Nephron progenitor cell (in vitro differentiated cells): ENCODE data around the gene B4GALT2.

Experiments used
- DNase-seq: peaks from one replicate; pipeline ENCODE4 v3.0.0; 2021
- H3K27ac Mint-ChIP-seq: 2 replicates; pipeline ENCODE4 v1.8.0; 2021; ENCODE audit warnings: mild to moderate bottlenecking, moderate library complexity, mixed read lengths
- H3K27me3 Mint-ChIP-seq: 2 replicates; pipeline ENCODE4 v1.8.0; 2021; ENCODE audit warnings: mild to moderate bottlenecking, low read depth, mixed read lengths; ENCODE audit not compliant: poor library complexity
- H3K36me3 Mint-ChIP-seq: 2 replicates; pipeline ENCODE4 v1.8.0; 2021; ENCODE audit warnings: low read depth, mixed read lengths
- H3K4me1 Mint-ChIP-seq: 2 replicates; pipeline ENCODE4 v1.8.0; 2021; ENCODE audit warnings: mixed read lengths
- H3K4me3 Mint-ChIP-seq: 2 replicates; pipeline ENCODE4 v1.8.0; 2021; ENCODE audit warnings: mild to moderate bottlenecking, moderate library complexity, mixed read lengths
- H3K9me3 Mint-ChIP-seq: 2 replicates; pipeline ENCODE4 v1.8.0; 2021; ENCODE audit warnings: mild to moderate bottlenecking, moderate library complexity, mixed read lengths
- TF ChIP-seq, protein P1 (sequence below): fragments of 200-600 bp; sonication (generic); IDR thresholded peaks from 2 replicates; pipeline ENCODE4 v1.5.0; 2021; ENCODE audit warnings: antibody characterized with exemption

B4GALT2 gene

DNA sequence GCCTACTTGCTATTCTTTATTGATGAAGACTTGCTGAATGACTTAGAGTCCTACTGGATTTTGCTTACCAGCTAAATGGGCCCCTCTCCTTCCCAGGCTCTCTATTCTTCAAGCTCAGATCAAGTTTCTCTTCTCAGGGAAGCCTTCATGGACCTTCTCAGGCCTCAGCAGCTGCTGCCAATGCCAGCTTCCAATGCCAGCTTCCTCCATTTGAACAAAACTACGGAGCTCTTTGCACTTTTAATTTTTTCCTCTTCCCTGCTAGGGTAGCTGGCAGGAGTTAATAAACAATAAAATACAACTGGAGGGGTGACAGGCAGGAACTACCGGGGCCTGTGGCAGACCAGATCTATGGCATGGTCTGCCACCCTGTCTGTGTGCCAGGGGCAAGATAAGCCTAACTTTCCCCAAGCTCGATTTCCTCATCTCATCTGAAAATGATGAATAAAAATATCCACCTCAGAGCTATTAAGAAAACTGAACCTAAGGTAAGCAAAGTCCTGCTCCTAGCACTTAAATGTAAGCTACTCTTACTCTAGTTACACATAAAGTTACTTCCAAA lies 33.3 kb upstream of the B4GALT2 start:
- no peak for DNase-seq
- Mint-ChIP-seq H3K27ac (peak overlapping the region; percentile 100), H3K36me3 (peaks cover 8% of the 10 kb centered on the region), H3K4me1 (peaks cover 40% of the 10 kb centered on the region), H3K27me3 (peaks cover 12% of the 10 kb centered on the region), H3K9me3 (no peaks in the 10 kb centered on the region), H3K4me3 (peak overlapping the region; percentile 88)
- TF ChIP-seq, protein P1, sequence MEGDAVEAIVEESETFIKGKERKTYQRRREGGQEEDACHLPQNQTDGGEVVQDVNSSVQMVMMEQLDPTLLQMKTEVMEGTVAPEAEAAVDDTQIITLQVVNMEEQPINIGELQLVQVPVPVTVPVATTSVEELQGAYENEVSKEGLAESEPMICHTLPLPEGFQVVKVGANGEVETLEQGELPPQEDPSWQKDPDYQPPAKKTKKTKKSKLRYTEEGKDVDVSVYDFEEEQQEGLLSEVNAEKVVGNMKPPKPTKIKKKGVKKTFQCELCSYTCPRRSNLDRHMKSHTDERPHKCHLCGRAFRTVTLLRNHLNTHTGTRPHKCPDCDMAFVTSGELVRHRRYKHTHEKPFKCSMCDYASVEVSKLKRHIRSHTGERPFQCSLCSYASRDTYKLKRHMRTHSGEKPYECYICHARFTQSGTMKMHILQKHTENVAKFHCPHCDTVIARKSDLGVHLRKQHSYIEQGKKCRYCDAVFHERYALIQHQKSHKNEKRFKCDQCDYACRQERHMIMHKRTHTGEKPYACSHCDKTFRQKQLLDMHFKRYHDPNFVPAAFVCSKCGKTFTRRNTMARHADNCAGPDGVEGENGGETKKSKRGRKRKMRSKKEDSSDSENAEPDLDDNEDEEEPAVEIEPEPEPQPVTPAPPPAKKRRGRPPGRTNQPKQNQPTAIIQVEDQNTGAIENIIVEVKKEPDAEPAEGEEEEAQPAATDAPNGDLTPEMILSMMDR, result no peak

DNA sequence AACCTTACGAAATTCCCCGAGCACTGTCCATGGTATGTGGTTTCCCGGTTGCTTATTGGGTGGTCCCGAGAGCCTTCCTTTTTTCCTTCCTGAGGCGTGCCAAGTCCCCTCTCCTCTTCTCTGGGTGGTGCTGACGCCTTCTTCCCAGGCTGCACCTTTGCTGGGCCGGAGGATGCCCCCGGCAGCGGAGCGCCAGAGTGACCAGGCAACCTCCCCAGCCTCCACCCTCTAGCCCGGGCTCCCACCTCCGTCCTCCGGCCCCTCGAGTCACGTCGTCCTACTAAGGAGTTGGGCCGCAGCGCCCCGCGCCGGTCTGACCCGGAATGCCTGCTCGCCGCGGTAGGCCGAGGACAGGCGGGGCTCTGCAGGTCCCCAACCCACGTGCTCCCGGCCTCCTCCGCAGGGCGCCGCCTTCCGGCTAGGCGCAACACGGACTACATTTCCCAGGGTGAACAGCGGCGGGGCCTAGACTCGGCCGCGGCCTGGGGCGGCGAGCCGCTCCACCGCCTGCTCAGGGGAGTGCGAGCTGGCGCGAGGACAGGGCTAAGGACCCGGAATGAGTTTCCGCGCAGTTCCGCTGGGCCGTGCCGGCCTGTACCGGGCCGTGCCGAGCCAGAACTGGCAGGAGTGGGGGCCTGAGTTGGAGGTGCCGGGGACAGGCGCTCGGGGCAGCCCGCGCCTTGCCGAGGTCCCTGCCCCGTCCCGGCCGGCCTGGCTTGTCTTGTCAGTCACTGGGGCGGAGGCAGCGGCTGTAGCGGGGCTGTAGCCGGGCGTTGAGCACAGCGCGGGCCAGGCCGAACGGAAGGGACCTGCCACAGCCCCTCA lies 32.6 kb upstream of the B4GALT2 start, which contains the start of gene IPO13:
TSS of gene IPO13 (plus strand) at position 715 of the 825 bp plus-strand sequence. CDS start 651 bp downstream, outside the sequence.
- Mint-ChIP-seq H3K4me3 (peak within 1 kb of the TSS; percentile 88), H3K4me1 (peaks cover 47% of the 10 kb centered on the region), H3K27me3 (peaks cover 12% of the 10 kb centered on the region), H3K27ac (peak within 1 kb of the TSS; percentile 100), H3K36me3 (peaks cover 8% of the 10 kb centered on the region), H3K9me3 (no peaks in the 10 kb centered on the region)
- peak; percentile 95 for DNase-seq
- TF ChIP-seq, protein P1, result peak; percentile 52

DNA sequence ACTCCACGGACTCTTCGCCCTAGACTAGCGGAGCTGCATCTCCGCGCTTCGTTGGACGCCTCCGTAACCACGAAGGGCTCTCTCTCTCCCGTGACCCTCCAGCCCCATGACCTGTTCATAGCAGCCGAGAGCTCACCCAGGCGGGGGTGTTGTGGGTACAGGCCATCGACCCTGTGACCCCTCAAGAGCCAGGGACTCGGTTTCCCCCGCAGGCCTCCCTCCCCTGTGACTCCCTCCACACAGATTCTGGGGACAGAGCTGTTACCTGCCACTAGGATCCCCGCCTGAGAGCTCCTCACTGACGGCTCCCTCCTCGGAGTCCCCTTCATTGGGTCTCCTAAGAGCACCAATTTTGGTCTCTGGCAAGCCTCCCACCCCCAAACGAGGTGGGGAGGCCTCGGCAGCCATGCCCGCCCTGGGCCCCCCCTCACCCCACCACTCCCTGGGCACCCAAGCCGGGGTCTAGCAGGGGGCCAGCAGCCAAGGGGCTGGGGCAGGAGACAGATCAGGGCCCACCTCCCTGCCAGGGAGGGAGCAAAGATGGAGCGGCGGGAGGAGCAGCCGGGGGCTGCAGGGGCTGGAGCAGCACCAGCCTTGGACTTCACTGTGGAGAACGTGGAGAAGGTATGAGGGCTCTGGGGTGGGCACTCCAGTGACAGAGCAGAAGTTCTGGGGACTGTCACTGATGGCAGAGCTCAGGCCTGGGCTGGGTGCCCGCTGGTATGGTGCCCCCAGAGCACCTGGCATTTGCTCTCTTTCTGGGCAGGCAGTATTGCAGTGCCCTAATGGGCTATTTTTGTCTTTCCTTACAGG lies 31.7 kb upstream of the B4GALT2 start:
- peaks cover 7% of the 10 kb centered on the region for H3K27me3 Mint-ChIP-seq

DNA sequence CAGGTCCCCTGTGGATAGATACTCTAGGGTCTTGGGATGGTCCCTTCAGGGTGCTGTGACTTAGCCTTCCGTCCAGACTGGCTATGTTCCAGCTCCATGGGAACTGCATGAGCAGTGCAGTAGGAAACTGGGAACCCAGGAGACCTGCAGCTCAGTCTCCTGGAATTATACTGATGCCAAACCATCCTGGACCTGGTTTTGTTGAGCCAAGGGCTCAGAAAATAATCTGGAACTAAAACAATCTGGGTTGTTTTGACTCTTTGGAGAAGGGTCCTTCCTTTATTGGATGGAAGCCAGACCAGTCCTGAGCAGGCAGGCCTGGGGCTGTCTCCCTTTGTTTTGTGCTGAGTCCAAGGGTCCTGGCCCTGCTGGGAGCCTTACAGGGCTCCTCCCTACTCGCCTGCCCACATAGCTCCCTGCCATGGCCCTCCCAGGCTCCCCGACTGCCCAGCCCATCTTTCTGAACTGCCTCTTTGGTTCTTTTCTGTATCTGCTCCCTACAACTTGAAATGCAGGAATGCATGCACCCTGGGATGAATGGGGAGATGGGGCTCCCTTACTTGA lies 31.1 kb upstream of the B4GALT2 start:
- no peak for DNase-seq
- Mint-ChIP-seq H3K4me3 (peak overlapping the region; percentile 88), H3K36me3 (peaks cover 8% of the 10 kb centered on the region), H3K27ac (no peak overlapping the region), H3K27me3 (peaks cover 7% of the 10 kb centered on the region), H3K4me1 (peaks cover 55% of the 10 kb centered on the region), H3K9me3 (no peaks in the 10 kb centered on the region)
- TF ChIP-seq, protein P1, result no peak

More for the DNA sequence above, 31.7 kb upstream of the B4GALT2 start:
- no peak for DNase-seq
- peak overlapping the region; percentile 100 for H3K27ac Mint-ChIP-seq
- H3K9me3 Mint-ChIP-seq, result no peaks in the 10 kb centered on the region
- H3K4me1 Mint-ChIP-seq, result peaks cover 49% of the 10 kb centered on the region
- peak overlapping the region; percentile 88 for H3K4me3 Mint-ChIP-seq
- peaks cover 8% of the 10 kb centered on the region for H3K36me3 Mint-ChIP-seq
- TF ChIP-seq, protein P1, result no peak

DNA sequence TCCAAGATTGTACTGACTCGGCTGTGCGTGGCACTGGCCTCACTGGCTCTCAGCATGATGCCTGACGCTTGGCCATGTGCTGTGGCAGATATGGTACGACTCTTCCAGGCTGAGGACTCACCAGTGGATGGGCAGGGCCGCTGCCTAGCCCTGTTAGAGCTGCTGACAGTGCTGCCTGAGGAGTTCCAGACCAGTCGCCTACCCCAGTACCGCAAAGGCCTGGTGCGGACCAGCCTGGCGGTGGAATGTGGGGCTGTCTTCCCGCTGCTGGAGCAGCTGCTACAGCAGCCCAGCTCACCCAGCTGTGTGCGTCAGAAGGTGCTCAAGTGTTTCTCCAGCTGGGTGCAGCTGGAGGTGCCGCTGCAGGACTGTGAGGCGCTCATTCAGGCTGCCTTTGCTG lies 29.3 kb upstream of the B4GALT2 start:
- TF ChIP-seq, protein P1, result no peak
- no peak overlapping the region for H3K4me3 Mint-ChIP-seq
- DNase-seq, result no peak
- no peaks in the 10 kb centered on the region for H3K9me3 Mint-ChIP-seq
- peaks cover 69% of the 10 kb centered on the region for H3K4me1 Mint-ChIP-seq
- no peaks in the 10 kb centered on the region for H3K27me3 Mint-ChIP-seq
- peaks cover 8% of the 10 kb centered on the region for H3K36me3 Mint-ChIP-seq
- H3K27ac Mint-ChIP-seq, result no peak overlapping the region
